AG08395 (cell line): ENCODE measurements around the gene MAP4K2.

ENCODE experiments used
- DNase-seq: peaks from one replicate; pipeline ENCODE4 v3.0.0; 2012; ENCODE audit warnings: mixed read lengths, low spot score

The MAP4K2 gene

DNA sequence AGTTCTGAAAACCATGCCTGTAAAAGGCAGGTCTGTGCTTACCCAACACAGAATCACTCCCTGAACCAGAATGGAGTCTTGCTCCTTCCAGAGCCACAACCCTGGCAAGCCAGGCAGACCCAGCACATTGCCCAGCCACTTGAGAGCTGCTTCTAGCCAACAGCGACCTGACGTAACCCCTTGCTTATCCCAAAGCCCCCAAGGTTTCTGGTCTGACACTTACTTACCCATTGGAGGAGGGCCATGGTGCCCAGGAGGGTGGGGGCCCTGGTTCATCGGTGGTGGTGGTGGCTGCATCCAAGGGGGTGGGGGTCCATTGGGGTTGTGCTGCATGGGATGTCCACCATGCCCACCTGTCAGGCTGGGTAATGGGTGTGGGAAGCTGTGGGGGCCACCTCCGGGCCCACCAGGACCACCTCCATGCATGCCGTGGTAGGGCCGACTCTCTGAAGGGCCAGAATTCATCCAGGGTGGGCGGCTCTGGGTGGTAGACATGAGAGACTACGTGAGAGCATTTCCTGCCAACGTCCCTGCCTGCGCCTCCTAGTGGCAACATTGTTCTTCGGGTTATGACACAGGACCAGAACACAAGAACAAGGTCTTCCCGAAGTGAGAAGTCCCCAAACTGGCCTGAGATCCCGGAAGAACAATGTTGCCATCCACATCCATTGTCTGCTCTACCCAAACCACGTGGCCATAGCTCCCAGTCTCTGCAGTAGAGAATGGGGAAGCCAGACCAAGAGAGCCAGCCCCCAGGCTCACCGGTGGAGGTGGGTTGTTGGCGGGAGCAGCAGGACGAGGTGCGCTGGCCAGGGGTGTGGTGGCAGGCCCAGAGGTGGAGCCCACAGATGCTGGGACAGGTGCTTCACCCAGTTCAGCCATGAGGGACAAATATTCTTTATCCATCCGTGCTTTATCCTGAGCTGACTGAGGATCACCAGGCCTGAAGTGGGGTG, 35.4 kb downstream of the MAP4K2 start:
- DNase-seq, result peak; percentile 48

DNA sequence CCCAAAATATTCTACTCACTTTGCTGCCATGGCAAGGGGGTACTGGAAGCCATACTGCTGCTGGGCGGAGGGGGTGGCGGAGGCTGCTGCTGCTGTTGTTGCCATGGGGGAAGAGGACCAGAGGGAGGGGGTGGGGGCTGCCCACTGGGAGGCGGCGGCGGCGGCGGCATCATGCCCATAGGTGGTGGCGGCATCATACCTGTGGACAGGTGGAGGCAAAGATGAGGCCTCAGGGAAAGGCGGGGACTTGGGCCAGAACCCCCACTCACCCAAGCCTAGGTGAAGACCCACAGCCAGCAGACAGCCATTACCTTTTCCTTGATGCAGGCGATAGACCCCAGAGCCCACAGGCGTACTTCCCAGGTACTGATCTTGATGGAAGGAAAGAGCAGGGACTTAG, 36.1 kb downstream of the MAP4K2 start:
- DNase-seq, result no peak

DNA sequence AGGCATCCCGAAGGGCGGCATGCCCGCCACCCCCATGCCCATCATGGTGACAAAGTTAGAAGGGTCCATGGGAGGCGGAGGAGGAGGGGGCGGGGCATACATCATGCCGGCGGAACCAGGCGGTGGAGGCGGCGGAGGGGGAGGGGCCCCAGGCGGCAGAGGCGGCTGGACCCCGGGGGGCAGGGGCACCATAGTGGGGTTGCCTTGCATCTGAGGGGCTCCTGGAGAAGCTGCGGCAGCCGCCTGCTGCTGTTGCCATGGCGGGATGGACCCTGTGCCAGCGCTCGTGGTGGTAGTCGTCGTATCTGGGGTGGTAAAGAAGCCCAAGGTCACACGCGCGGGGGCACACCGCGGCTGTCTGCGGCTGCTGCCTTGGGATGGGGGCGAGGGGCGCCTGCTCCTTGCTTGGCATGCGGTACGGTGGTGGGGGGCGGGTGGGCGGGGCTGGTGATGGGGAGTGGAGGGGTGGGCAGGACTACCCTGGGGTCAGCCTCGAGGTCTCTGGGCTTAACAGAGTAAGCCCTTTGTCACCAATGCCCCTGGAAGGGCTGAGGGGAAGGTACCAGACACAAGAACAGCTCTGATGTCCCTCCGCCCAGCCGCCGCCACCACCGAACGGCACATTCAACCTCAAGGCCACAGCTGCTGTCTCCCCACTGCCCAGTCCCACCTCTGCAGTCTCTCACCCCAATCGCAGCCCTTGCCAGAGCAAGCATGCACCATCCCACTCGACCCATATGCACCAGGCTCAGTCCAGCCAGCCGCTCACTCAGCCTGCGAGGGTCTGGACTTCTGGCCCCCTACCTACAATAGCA, 37.0 kb downstream of the MAP4K2 start:
- DNase-seq, result no peak

DNA sequence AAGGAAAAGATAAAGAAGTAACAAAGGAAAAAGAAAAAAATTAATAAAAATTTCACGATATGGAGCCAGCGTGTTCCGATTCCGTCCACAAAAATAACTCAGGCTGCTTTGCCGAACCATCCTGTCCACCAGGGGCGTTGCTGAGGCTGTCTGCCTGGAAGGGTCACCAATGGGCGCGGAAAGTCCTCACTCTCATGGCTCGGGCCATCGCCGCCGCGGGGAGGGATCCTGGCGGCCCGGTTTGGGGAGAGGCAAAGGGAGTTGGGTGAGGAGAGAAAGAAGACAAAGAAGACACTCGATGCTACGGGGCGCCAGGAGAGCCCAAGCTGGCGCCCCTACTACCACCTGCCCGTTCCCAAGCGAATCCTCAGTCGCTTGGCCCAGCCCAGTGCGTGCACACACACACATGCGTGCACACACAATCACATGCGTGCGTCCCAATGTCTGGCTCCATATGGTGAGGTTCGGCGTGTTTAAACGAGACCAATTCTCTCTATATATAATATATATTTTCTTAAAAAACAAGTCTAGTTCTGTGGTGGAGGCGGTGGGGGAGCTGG, 37.6 kb downstream of the MAP4K2 start:
- DNase-seq, result no peak

DNA sequence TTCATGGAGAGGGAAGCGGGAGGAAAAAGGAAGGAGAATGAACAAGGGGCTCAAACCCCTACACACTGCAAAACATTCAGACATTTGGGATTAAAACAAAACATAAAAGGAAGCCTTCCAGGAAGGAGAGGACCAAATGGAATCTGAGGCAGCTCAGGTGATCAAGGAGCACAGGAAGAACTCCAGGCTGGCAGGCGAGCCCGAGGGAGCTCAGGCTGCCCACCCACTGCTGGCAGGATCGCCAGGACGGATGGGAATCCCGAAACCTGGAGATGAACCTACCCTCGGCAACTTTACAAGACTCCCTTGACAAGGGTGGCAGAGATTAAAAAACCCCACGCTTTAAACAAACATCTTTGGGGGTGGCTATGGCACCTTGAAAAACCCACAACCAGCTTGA, 38.3 kb downstream of the MAP4K2 start:
- DNase-seq, result no peak

DNA sequence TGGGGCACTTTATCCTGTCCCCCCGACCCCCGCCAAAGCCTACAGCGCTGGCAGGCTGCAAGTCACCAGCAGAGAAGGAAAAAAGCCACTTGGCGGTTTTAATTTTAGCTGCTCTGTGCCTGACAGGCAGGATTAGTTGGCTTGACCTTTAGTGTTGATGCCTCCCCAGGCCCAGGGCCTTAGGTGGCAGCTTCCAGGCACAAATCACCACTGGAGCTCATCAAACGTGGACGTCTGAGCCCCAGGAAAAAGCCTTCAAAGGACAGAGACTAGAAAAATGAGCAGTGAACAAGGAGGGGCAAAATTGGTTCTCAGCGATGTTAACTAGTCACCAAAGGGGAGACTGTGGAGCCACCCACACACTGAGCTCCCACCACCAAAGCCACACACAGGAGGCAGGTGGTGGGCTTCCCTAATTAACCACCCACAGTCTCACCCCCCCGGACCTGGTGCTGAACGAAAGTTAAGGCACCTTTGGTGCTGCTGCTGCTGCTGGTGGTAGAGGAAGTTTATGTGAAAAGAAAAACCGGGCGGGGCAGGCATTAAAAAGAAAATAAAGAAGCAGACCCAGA, 38.9 kb downstream of the MAP4K2 start:
- no peak for DNase-seq

DNA sequence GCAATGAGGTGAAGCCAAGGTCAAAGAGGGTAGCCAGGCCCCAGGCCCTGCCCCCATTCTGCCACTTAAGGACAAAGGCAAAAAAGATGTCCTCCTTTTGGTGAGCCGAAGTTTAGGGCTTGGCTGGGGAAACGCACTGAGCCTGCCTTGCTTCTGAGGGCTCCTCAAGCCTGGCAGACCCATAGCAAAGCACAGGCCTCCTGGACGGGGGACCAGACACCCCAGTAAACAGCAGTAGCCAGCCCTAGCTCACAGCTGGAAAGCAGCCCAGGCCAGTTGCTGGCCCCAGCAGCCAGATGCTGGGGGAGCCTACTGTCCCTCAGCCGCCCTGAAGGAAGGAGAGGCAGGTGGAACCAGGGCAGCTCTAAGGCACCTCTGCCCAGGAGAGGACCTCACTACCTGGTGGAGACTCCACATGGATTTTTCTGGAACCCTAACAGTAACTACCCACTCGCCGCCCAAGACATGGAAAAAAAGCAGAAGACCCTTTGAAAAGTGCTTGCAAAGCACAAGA, 39.4 kb downstream of the MAP4K2 start:
- DNase-seq, result no peak

DNA sequence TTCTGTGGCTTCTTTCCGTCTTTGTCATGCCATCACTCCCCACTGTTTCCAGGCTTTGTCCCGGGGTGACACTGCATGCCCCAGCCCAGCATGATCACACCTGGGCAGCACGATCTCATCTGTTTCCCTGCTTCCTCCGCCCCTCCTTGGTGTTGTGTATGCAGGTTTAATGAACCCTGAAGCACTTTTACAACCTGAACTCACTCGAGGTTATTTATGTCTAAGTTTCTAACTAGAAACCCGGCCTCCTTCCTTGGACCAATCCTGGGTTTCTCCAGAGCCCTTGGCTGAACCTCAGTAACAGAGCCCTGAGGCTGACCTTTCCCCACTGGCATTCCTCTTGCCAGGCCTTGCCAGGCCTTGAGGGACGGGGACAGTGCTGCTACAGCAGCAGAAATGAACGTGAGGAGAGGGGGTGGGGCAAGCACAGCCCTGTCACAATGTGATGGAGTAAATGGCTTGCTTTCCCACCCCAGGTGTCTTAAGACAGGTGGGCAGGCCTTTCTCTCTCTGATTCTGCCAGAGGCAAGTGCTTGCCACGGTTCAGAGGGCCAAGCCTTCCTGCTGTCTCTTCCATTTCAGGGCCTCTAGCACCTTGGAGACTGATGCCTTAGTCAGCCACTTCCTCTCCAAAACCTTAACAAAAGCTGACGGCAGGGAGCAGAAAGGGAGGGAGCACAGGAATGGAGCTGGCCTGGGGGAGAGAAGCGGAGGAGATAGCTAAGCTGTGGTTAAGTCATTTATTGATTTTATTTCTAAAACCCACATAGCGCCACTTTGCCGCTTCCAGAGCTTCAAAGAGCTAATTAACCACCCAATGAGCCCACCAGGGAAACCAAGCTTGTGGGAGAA, 40.1 kb downstream of the MAP4K2 start:
- DNase-seq, result no peak

DNA sequence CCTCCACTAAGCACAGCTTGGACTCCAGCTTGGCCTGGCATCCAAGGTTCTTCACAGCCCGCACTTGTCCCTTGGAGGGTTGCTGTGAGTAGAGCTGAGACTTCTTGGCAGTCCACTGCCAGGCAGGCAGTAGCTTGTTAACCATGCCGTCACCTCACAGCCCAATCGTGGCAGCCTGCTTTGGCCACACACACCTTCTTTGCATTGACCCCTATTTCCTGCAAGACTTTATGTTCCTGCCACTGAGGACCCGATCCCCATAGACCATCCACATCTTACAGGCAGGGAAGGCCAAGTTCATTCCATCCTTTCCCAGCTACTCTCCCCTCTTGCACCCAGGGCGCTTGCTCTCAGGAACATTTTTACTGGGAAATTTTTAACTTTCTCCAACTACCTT, 40.7 kb downstream of the MAP4K2 start:
- DNase-seq, result no peak

DNA sequence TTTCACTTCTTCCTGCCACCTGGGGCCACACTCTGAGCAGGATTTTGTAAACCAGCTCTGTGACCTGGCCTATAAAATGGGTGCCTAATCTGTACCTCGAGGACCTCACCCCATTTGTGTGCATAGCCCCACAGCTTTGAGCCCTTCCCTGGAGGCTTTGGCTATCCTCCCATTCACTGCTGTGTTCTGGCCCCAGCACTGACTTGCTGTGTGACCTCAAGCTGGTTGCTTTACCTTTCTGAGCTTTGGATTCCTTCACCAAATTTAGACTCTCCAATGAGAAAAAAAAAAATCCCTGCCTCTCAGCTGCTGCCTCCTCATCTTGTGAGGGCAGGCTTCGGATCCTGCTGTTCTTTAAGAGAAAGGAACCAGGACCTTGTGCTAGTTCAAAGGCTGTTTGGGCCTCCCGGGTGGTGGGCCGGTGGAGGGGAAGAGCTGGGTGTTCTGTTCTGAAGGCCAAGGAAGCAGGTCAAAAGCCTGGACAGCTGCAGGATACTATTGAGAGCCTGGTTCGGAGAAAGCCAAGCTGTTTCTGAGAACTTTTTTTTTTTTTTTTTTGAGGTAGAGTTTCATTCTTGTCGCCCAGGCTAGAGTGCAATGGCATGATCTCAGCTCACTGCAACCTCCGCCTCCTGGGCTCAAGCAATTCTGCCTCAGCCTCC, 42.1 kb downstream of the MAP4K2 start:
- DNase-seq, result no peak

DNA sequence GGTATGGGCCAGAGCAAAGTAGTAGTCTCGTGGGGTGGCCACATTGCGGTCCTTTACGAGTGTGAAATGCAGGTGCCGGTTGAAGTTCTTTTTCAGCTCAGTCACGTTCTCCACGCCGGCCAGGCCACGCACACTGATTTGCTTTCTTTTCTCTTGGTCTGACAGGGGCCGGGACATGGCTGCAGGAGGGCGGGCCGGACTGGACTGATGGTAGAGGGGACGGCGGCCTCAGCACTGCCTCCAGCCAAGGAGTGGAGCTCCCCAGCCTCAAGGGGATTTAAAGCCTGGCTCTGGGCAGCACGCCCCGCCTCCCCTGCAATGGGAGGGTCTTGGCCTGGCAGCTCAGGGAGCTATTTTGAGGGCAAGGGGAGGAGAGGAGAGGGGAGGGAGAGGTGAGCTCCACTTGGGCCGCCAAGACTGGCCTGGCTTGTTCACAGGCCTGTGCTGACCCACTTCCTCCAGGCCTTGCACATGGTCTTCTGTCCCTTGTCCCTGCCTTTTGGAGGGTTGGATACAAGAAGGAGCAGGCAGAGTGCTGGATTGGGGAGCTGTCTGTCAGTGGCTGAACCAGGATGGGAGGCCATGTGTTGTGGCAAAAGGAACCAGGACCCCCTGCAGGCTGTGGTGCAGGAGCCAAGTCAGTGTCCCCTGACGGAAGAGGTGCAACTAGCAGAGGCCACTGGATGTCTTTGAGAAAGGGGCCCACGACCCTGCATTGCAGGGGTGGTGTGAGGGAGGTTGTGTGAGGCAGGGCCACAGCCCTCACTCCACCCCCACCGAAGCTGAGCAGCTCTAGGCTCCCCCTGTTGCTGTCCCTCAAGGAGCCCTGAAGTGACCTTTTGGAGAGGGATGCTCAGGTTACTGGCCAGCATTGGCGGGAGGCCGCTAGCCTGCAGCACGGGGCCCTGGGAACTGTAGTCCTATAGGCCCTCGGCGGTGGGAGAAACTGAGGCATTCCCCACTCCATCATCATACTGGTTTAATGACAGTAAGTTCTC, 43.0 kb downstream of the MAP4K2 start, which contains the start of gene PYGM:
Gene PYGM, minus strand, starts transcription at position 253 of the 998 bp plus-strand sequence. Its CDS starts 76 bp downstream, at position 177.
- DNase-seq, result no peak

DNA sequence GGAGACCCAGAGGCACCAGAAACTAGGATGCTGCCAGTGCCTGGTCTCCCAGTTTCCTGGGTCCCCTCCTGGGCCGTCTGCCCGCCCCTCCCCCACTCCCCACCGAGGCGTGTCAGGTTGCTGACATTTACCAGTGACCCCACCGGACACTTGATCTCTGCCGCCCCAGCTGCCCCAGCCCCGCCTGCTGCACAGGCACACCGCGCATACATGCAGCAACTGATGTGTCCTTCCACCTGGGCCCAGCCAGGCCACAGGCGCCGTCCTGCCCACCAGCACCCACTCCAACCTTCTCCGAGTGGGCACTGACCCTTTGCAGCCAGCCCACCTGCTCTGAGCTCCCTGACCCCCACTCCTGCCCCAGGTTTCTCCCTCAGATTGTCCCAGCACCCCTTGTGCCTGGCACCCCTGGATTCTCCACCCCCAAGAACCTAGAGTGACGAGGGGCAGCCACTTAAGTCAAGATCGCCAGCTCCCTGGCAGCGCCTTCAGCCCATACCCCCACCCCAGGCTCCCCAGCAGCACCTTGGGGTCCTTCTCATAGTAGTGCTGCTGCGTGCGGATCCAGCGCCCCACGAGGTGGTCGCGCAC, 43.8 kb downstream of the MAP4K2 start:
- DNase-seq, result no peak

DNA sequence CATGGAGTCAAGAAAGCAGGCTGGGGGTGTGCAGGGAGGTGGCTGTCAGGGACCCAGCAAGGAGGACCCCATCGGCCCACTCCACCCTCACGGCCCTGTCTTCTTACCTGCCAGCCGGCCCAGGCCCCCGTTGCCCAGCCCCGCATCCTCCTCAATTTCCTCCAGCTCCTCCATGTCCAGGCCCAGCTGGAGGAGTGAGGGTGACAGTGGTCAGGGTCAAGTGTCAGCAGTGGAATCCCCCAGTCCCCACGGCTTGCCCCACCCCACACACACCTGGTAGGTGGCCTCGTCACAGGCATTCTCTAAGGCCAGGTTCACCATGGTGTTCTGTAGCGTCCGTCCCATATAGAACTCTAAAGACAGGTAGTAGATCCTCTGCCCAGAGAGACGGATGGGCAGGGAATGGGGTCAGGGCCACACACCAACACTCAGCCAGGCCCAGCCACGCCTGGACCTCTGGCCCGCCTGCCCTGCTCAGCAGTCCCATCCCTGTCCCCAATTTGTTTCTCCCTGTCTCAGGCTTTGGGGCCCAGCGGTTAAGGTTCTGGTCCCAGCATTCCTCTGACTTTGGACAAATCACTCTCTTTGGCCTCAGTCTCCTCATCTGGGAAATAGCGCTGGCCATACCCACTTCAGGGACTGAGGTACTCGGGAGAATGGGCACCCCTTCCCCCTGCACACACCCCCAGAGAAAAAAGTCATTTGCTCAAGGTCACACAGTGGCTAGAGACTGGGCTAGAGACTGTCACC, 44.5 kb downstream of the MAP4K2 start:
- DNase-seq, result no peak

DNA sequence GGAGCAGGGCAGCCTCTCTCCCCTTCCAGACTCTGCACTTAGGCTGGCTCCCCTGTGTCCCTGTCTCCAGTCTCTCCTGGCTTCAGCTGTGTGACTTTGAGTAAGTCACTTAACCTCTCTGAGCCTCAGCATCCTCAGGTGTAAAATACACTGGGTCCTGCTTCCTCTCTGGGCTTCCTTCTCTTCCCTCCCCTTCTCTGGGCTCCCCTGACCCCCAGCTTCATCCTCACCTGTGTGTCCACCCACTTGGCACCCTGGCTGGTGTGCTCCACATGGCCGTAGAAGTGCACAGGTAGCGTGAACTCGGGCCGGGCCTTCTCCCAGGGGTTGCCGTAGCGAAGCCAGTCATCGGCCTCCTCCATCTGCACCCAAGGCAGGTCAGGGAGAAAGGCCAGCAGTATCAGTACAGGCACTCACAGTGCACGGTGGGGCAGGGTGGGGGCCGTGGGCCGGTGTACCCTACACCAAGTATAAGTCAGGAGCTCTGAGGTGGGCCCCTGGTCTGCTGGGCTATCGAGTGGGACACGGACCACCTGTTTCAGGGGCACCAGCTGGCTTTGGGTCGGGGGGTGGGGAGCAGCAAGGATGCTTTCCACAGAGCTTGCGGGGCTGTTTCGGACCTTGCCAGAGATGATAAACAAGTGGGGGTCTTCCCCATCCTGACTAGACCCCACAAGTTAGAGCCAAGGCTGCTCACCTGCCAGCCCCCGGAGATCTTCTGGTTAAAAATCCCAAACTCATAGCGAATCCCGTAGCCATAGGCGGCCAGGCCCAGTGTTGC, 45.3 kb downstream of the MAP4K2 start:
- DNase-seq, result no peak

DNA sequence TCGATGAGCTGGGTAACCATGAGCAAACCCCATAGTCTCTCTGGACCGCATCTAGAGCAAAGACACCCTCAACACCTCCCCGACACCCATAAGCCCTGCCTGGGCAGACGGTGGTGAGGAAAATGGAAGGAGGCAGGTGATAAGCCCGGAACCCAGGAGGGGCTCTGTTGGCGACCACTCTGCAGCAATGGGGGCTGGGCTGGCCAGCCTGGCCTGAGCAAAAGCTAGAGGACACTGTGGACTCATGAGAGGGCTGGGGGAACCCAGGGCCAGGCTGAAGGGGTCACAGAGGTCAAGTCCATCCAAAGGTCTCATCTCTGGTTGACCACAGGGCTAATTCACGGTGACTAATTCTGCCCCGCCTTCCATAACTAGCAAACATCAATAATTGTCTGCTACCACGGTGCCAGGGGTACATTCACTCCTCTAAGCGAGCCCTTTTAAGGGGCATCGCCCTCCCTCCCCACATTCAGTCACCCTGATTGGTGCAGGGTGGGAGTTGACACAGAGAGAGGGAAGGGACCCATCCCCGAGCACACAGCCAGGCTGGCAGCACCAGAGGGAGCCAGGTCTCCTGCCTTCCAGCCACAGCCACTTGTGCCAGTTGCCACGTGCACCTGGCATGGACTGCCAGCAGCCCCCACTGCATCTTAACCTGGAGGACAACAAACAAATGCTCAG, 47.2 kb downstream of the MAP4K2 start:
- no peak for DNase-seq

DNA sequence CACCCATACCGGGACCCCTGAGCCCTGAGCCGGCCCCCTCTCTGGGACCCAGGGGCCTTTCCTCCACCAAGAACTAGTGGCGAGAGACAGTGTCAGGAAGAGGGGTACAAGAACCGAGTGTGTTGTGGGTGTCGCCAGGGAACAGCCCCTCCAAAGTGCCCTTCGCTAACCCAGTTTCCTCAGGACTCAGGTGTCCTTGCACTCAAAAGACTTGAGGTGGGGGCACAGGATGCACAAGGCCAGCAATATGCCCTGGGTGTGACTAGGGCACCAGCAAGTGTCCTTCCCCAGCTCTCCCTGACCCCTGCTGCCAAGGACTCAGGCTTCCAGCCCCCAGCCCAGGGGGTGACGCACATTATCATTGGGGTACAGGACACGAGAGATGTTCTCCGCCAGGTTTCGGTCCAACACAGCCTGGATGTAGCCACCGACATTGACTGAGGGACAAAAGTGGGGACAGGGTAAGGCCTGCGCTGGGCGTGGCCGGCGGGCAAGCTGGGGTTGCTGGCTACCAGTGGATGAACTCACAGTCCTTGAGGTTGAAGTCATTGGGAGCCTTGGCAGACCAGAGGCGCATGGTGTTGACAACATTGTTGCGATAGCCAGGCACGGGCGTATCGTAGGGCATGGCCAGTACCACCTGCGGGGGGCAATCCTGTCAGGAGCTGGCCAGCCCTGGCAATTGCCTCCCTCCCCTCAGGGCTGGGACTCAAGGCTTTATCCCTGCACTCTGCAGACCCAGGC, 47.9 kb downstream of the MAP4K2 start:
- DNase-seq, result no peak
